ENCODE measurements around the gene COA8. TPM values are rescaled to one million over a fixed set of nuclear protein-coding genes. Genes with fewer than 3 reads are reported as not detected.

The COA8 gene
- total RNA-seq, 1 experiment from 2014 or later, result 21.7 TPM

GRCh38 chr14:103547941-103548462 lies 14.8 kb upstream of the COA8 start:
- DNase-seq (ENCODE audit: low spot score), result no peak

GRCh38 chr14:103548463-103549351 lies 14.1 kb upstream of the COA8 start:
- no peak for DNase-seq (ENCODE audit: low spot score)

- DNase-seq (ENCODE audit: low spot score), result no peak
Observed at GRCh38 chr14:103549361-103550311, 13.1 kb upstream of the COA8 start.

- DNase-seq (ENCODE audit: low spot score), result no peak
Observed at GRCh38 chr14:103550451-103551337, 12.1 kb upstream of the COA8 start.

GRCh38 chr14:103551338-103551762 lies 11.4 kb upstream of the COA8 start:
- DNase-seq (ENCODE audit: low spot score), result no peak

- no peak for DNase-seq (ENCODE audit: low spot score)
Observed at GRCh38 chr14:103552011-103552845, 10.5 kb upstream of the COA8 start.

GRCh38 chr14:103552846-103553210 lies 9.9 kb upstream of the COA8 start:
- no peak for DNase-seq (ENCODE audit: low spot score)

- DNase-seq (ENCODE audit: low spot score), result no peak
Observed at GRCh38 chr14:103555559-103556337, 7.0 kb upstream of the COA8 start.

GRCh38 chr14:103556946-103557758 lies 5.6 kb upstream of the COA8 start:
- DNase-seq (ENCODE audit: low spot score), result no peak

GRCh38 chr14:103558071-103558882 lies 4.5 kb upstream of the COA8 start:
- DNase-seq (ENCODE audit: low spot score), result peak; percentile 11

- DNase-seq (ENCODE audit: low spot score), result no peak
Observed at GRCh38 chr14:103559766-103560165, 3.0 kb upstream of the COA8 start.

- DNase-seq (ENCODE audit: low spot score), result no peak
Observed at GRCh38 chr14:103560691-103561090, 2.1 kb upstream of the COA8 start.

- DNase-seq (ENCODE audit: low spot score), result no peak
Observed at GRCh38 chr14:103561381-103562178, 1.2 kb upstream of the COA8 start.

GRCh38 chr14:103562179-103562428 lies 656 bp upstream of the COA8 start:
- no peak for DNase-seq (ENCODE audit: low spot score)

GRCh38 chr14:103563226-103563620 lies 463 bp downstream of the COA8 start:
- no peak for DNase-seq (ENCODE audit: low spot score)

GRCh38 chr14:103563844-103564505 lies 1.2 kb downstream of the COA8 start:
- no peak for DNase-seq (ENCODE audit: low spot score)

GRCh38 chr14:103568952-103569351 lies 6.2 kb downstream of the COA8 start:
- DNase-seq (ENCODE audit: low spot score), result no peak

Measured in H4 (cell line).